ENCODE results near the gene MIP.

GRCh38 chr12:56414401-56414800 lies 40.1 kb downstream of the MIP start:
- TF ChIP-seq, protein P1, sequence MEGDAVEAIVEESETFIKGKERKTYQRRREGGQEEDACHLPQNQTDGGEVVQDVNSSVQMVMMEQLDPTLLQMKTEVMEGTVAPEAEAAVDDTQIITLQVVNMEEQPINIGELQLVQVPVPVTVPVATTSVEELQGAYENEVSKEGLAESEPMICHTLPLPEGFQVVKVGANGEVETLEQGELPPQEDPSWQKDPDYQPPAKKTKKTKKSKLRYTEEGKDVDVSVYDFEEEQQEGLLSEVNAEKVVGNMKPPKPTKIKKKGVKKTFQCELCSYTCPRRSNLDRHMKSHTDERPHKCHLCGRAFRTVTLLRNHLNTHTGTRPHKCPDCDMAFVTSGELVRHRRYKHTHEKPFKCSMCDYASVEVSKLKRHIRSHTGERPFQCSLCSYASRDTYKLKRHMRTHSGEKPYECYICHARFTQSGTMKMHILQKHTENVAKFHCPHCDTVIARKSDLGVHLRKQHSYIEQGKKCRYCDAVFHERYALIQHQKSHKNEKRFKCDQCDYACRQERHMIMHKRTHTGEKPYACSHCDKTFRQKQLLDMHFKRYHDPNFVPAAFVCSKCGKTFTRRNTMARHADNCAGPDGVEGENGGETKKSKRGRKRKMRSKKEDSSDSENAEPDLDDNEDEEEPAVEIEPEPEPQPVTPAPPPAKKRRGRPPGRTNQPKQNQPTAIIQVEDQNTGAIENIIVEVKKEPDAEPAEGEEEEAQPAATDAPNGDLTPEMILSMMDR (conservative IDR thresholded peaks at IDR 0.05; ENCODE audit: low read length) = no peak
- TF ChIP-seq EZH2phosphoT487 (IDR thresholded peaks at IDR 0.05; ENCODE audit: borderline replicate concordance) = no peak
